K562 treated with DMSO at 1 percent for 12 hours (cell line): ENCODE measurements around the gene P3R3URF. TPM values are rescaled to one million over a fixed set of nuclear protein-coding genes. Genes with fewer than 3 reads are reported as not detected.

Experiments
- total RNA-seq: library from RNA; unstranded; fragments of 300-600 nt; gene quantifications from 2 replicates; pipeline ENCODE4 v1.2.3, GENCODE V29; 2022; ENCODE audit not compliant: insufficient read depth

The P3R3URF gene
- not detected in 2 replicates for total RNA-seq

DNA sequence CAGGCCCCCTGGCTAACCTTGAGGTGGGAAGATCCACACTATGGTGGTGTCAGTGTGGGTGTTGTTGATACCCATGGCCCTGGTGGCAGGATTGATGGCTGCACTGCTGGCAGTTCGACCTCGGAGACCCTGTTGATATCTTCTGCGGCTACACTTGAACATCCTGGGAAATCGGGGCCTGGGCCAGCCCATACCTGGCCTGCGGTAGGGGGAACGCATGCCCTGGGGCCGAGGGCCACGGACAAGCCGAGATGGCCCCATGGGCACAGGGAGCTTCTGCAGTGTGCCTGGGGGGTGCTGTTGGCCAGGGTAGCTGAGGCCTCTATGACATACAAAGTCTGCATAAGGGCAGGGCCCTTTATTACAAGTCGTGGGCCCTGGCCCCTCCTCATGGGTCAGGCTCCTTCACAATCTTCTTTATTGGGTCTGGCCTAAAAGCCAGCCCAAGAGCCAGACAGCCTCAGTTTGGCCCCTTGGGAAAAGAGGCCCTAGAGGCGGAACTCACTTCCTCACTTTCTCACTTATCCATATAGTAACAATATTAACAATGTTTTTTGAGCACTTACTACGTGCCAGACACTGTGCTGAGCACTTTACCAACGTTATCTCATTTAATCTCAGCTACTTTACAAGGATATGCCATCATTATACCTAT lies at the start of gene P3R3URF:
Gene P3R3URF, minus strand, starts transcription at position 278 of the 655 bp plus-strand sequence. Its CDS starts 17 bp downstream, at position 261.

DNA sequence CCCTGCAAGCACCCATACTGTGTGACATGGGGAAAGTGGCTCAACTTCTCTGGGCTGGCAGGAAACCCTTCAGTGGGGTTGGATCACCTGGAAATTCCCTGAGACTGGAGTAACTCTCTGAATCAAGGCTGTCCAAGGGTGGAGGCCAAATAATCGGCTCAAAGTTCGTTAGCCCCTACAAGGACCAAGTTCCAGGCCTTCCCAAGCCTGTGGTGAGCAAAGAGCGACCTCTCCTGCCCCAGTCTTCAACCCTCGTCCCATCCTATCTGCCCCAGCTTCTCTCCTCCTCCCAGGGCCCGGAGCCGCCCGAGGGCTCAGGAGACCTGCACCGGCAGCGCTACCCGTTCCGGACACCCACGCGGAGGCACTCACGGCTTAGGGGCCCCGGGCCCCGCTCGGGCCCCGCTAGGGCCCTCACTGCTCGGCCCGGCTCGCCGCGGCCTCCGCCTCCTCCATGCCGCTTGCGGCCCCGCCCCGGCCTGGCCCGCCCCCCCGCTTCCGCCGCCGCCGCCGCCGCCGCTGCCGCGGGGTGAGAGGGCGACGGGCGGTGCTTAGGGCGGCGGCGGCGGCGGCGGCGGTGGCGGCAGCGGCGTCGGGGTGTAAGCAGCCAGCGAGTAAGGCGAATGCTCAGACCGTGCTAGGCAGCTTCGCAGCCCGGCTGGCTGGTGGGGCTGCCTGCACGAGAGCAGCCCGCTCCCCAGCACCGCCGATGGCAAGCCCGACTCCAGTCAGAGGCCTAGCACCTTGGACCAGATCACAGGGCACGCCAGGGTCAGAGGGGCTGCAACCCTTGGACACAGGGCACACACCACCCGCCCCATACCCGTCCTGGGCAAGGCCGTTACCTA lies 21.9 kb upstream of the P3R3URF start, which contains the start of gene POMGNT1:
Gene POMGNT1, minus strand, starts transcription at position 471 of the 848 bp plus-strand sequence. CDS start 613 bp downstream, outside the sequence.

DNA sequence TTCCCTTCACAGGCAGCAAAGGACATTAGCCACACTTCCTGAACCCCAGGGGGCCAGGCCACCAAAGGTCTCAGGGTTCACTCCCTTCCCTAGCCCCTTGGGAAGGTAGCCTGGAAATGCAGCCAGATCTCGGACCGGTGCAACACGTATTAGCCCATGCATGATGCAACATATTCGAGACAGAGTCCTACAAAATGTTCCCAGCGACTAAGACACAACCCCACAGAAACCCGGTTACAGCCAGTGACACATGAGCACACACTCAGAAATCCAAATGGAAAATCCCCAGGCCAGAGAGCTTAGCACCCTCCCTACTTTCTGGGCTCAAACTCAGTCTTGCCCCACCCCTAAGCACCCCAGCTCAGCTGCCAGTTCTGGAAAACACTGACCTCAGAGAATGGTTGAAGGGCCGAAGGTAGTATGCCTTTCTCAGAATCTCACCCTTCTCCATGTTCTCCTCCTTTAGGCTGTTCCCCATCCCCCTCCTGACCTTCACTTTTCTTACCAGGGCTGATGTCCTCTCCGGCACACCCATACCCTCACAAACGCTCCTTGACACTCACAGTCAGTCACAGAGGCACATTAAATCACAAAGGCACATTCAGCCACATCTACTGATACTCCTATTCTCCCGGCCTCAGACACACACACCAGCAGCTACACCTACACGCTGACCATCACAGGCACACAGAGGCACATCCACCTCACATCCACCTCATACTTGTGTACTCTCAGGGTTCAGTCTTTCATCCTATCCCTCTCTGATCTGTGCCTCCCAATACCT lies 1.6 kb downstream of the P3R3URF start, which contains the start of gene TSPAN1:
Gene TSPAN1, plus strand, starts transcription at position 640 of the 784 bp plus-strand sequence. CDS start 6,021 bp downstream, outside the sequence.

DNA sequence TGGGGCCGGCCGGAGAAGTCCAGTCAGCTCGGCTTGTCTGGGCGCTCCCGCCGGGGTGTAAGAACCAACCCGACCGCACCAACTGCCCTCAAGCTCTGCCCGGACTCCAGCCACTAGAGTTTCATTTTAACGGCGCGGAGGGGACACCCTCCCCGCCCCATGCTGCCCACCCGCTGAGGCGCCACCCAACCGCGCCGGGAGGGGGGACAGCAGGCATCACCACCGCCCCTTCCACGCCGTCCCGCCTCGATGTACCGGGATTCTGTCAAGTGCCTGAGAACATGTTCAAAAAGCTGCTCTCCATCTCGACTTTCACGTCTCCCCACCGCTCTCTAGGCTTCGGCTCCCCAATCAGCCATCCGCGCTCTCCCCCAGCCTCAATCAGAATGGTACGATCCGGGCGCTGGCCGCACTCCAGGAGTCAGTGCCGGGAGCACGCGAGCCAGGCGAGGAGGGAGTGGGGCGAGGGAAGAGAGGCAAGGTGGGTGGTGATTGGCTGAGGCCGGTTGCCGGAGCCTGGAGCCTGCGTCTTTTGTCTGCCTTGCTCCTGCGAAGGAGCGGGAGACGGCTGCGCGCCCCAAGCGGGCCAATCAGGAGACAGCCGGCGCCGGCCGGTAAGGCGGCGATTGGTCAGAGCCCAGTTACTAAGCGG lies 43.6 kb downstream of the P3R3URF start, which contains the start of gene PIK3R3:
Gene PIK3R3, minus strand, starts transcription at position 101 of the 652 bp plus-strand sequence. CDS start 677 bp downstream, outside the sequence.

Other genes starting within 250 kb of the P3R3URF start
- gene PIK3R3, start 43.9 kb downstream of the P3R3URF start, total RNA-seq, result 2.4 and 7.1 TPM in 2 replicates
- gene TSPAN1, start 1.4 kb downstream of the P3R3URF start, total RNA-seq, result not detected in 2 replicates
- gene POMGNT1, start 21.9 kb upstream of the P3R3URF start, total RNA-seq, result 23.8 and 33.6 TPM in 2 replicates
- gene LURAP1, start 26.8 kb upstream of the P3R3URF start, total RNA-seq, result 0.47 and 1.3 TPM in 2 replicates
- gene RAD54L, start 71.3 kb upstream of the P3R3URF start, total RNA-seq, result 46.1 and 64.3 TPM in 2 replicates
- 44.7 and 72.1 TPM in 2 replicates for gene LRRC41, start 127.1 kb upstream of the P3R3URF start, total RNA-seq
- 1,336 and 1,668 TPM in 2 replicates for gene UQCRH, start 127.2 kb upstream of the P3R3URF start, total RNA-seq
- gene NSUN4, start 164.3 kb upstream of the P3R3URF start, total RNA-seq, result 27.2 and 52.3 TPM in 2 replicates
- gene FAAH, start 217.8 kb upstream of the P3R3URF start, total RNA-seq, result 1.6 and 1.9 TPM in 2 replicates